Body of pancreas (tissue), 4 donors: ENCODE results near the gene FRMPD4. TPM values are rescaled to one million over a fixed set of nuclear protein-coding genes. Genes with fewer than 3 reads are reported as not detected.

Experiments used
- ATAC-seq: fragments of 150-250 bp; one replicate; pipeline ENCODE4 v1.9.1; 2016
- DNase-seq, 4 donors: peaks; one replicate each; pipeline ENCODE4 v3.0.0-alpha.2; 2019
- H3K27ac ChIP-seq, 4 donors: fragments of 200-600 bp; sonication (generic); 1 replicate in 3 of 4; 2 replicates in 1 of 4; pipeline versions ENCODE4 v1.5.1 to v1.6.1; 2016 to 2019; ENCODE audit warnings: mild to moderate bottlenecking in 1 of 4, mixed read lengths in 1 of 4, moderate library complexity in 1 of 4
- H3K27me3 ChIP-seq, 2 donors: fragments of 200-600 bp; sonication (generic); one replicate each; pipeline ENCODE4 v1.6.0; 2016; ENCODE audit warnings: mild to moderate bottlenecking in 1 of 2
- H3K36me3 ChIP-seq, 2 donors: fragments of 200-600 bp; sonication (generic); replicated peaks in 1 of 2; 2 replicates each; pipeline ENCODE4 v1.5.1; 2016; ENCODE audit warnings: low read depth in 2 of 2; ENCODE audit not compliant: insufficient read depth in 1 of 2
- H3K4me1 ChIP-seq: fragments of 200-600 bp; sonication (generic); one replicate; pipeline ENCODE4 v1.6.0; 2016
- H3K4me3 ChIP-seq, 2 donors: fragments of 200-600 bp; sonication (generic); 1 replicate in 1 of 2; 2 replicates in 1 of 2; pipeline ENCODE4 v1.5.1; 2016 to 2019
- H3K9me3 ChIP-seq, 3 donors: fragments of 200-600 bp; sonication (generic); 1 replicate in 2 of 3; 2 replicates in 1 of 3; pipeline ENCODE4 v1.5.1; 2016
- POLR2A ChIP-seq, 3 donors: fragments of 450-650 bp; IDR thresholded peaks; one replicate each; pipeline ENCODE4 v1.6.1; 2016; ENCODE audit warnings: antibody characterized with exemption in 3 of 3, mild to moderate bottlenecking in 2 of 3
- WGBS, 2 donors: methylation state at CpG; one replicate each; pipeline ENCODE4 v1.1.5; 2017; 5-methylcytosine and 5-hydroxymethylcytosine counted together
- intact Hi-C: fragments of 100-400 bp; cut with DNase I; formaldehyde crosslinking; loops from one replicate; pipeline ENCODE4 v1.15.1; 2023
- total RNA-seq, 2 donors: library from RNA; depleted of rRNA; stranded (reverse); fragments of >200 nt; gene quantifications; one replicate each; pipeline ENCODE4 v1.1.0, GENCODE V29; 2016
- TF ChIP-seq, protein P1 (sequence below), 7 experiments: fragments of 450-650 bp in 4 of 7; fragments of 200-600 bp in 3 of 7; sonication (generic) in 3 of 7; IDR thresholded peaks; one replicate each; pipeline ENCODE4 v1.5.1; 2016 to 2019; ENCODE audit warnings: antibody characterized with exemption in 7 of 7

FRMPD4 gene
- total RNA-seq, 2 donors from 2014 or later: 0.26 TPM; not detected in 1

DNA sequence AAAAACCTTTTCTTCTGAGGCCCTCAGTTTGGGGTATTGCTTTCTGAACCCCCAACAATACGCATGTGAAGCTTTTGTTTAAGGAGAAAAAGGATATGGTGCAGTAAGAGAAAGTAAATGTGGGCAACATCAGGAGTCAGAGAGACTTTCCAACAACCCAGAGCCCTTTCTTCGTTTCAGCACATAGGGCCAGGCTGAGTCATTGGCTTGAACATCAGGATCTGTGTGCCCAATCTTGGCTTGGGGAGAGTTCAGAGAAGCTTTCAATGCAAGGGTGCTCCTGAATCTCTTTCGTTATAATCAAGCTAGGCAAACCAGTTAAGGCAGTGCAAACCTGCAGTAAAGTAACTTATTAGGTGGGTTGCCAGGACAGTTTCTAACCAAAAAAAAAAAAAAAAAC lies 191.2 kb downstream of the FRMPD4 start:
- no peak for ATAC-seq
- Histone ChIP-seq H3K4me3 (no peak overlapping the region), H3K27me3 (no peaks in the 10 kb centered on the region), H3K27ac (no peak overlapping the region), H3K4me1 (no peaks in the 10 kb centered on the region), H3K9me3 (no peaks in the 10 kb centered on the region), H3K36me3 (no peaks in the 10 kb centered on the region)
- no peak for TF ChIP-seq POLR2A (IDR thresholded peaks at IDR 0.05)
- TF ChIP-seq, protein P1, sequence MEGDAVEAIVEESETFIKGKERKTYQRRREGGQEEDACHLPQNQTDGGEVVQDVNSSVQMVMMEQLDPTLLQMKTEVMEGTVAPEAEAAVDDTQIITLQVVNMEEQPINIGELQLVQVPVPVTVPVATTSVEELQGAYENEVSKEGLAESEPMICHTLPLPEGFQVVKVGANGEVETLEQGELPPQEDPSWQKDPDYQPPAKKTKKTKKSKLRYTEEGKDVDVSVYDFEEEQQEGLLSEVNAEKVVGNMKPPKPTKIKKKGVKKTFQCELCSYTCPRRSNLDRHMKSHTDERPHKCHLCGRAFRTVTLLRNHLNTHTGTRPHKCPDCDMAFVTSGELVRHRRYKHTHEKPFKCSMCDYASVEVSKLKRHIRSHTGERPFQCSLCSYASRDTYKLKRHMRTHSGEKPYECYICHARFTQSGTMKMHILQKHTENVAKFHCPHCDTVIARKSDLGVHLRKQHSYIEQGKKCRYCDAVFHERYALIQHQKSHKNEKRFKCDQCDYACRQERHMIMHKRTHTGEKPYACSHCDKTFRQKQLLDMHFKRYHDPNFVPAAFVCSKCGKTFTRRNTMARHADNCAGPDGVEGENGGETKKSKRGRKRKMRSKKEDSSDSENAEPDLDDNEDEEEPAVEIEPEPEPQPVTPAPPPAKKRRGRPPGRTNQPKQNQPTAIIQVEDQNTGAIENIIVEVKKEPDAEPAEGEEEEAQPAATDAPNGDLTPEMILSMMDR (IDR thresholded peaks at IDR 0.05): no peak
- intact Hi-C loops: no loop called here
- no peak for DNase-seq
- 55 to 56% methylated on average over 3 of the region's 3 CpGs for WGBS, 2 donors

DNA sequence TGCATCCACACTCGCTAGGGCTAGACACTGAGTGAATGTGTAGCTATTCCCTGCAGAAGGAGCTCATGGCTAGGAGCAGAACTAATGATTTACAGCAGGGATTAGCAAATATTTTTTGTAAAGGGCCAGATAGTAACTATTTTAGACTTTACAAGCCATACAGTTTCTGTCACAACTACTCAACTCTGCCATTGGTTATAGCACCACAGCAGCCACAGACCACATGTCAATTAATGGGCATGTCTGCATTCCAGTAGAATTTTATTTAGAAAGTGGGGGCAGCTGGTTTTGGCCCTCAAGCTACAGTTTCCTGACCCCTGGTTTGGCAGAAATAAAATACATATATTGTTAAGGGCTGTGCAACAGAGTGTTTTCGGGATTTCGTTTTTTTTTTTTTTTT lies 192.6 kb downstream of the FRMPD4 start:
- intact Hi-C loops: no loop called here
- no peak for TF ChIP-seq POLR2A (IDR thresholded peaks at IDR 0.05)
- ATAC-seq (no peak), DNase-seq (no peak)
- no peaks in the 10 kb centered on the region for H3K36me3 ChIP-seq
- no peak overlapping the region for H3K4me3 ChIP-seq
- H3K27ac ChIP-seq: no peak overlapping the region
- H3K4me1 ChIP-seq: no peaks in the 10 kb centered on the region
- 76 to 83% methylated on average over 3 of the region's 3 CpGs for WGBS, 2 donors
- no peaks in the 10 kb centered on the region for H3K9me3 ChIP-seq
- H3K27me3 ChIP-seq: no peaks in the 10 kb centered on the region

DNA sequence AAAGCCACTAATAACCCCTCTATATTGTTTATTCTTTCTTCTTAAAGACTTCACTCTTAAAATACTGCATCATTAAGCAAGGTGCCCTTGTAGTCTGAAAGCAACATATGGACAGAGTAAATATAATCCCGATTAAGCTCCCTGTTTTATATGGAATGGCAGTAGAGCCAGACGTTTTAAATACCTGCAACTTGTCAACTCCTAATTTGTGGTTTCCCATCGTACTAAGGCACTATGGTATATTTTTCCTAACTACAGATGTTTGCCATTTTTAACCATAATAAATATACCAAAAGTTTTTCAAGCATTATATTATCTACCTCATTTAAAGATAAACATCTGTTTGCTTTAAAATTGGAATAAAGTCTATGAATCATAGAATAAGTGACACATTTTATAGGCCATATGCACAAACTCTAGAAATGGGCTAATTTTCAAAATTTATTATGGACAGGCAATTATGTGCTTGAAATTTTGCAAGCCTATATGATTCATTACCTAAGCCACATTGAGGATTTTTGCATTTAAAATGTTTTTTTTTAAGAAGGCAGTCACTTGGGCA lies 194.6 kb downstream of the FRMPD4 start:
- DNase-seq (no peak), ATAC-seq (no peak)
- intact Hi-C loops: no loop called here
- H3K36me3 ChIP-seq: no peaks in the 10 kb centered on the region
- WGBS, 2 donors: 68 to 69% methylated on average over 3 of the region's 3 CpGs
- H3K27me3 ChIP-seq: no peaks in the 10 kb centered on the region
- H3K4me3 ChIP-seq: no peak overlapping the region
- no peaks in the 10 kb centered on the region for H3K9me3 ChIP-seq
- no peaks in the 10 kb centered on the region for H3K4me1 ChIP-seq
- H3K27ac ChIP-seq: no peak overlapping the region
- TF ChIP-seq, protein P1 (IDR thresholded peaks at IDR 0.05): no peak
- no peak for TF ChIP-seq POLR2A (IDR thresholded peaks at IDR 0.05)

DNA sequence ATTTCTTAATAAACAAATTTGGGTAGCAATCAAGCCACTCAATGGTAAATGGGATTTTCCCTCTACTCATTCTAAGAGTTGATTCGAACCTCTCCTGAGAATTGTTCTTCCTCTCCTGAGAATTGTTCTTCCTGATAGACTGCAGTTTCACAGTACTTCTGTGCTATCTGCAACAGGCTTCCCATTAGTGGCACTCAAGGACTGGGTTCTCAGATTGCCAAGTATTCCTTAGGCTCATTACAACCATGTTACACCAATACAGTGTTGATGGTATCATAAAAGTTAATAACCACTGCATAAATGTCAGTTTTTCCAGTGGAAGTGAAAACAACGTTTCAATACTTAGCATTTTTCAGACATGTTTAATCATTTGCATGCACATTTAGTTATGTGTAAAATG lies 201.6 kb downstream of the FRMPD4 start:
- Histone ChIP-seq H3K4me3 (no peak overlapping the region), H3K9me3 (no peaks in the 10 kb centered on the region), H3K27me3 (no peaks in the 10 kb centered on the region), H3K4me1 (no peaks in the 10 kb centered on the region), H3K36me3 (no peaks in the 10 kb centered on the region), H3K27ac (no peak overlapping the region)
- 34 to 48% methylated on average over 2 of the region's 2 CpGs for WGBS, 2 donors
- no peak for TF ChIP-seq POLR2A (IDR thresholded peaks at IDR 0.05)
- intact Hi-C loops: no loop called here
- ATAC-seq (no peak), DNase-seq (no peak)

DNA sequence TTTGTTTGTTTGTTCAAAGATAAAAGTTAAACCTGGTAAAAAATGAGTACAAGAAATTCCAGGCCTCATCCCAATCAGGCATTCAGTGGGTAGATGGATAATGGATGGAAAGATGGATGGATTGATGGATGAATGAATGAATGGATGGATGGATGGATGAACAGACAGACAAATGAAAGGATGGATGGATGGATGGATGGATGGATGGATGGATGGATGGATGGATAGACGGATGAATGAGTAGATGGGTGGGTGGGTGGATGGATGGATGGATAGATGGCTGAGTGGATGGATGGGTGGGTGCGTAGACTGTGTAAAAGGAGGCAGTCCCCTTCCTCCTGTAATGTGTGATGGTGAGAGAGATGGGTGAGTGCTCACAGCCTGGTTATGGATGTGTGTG lies 206.7 kb downstream of the FRMPD4 start:
- Histone ChIP-seq H3K36me3 (no peaks in the 10 kb centered on the region), H3K27me3 (no peaks in the 10 kb centered on the region), H3K4me1 (no peaks in the 10 kb centered on the region), H3K27ac (no peak overlapping the region), H3K9me3 (no peaks in the 10 kb centered on the region), H3K4me3 (no peak overlapping the region)
- ATAC-seq (no peak), DNase-seq (no peak)
- 56 to 65% methylated on average over 2 of the region's 2 CpGs for WGBS, 2 donors
- intact Hi-C loops: no loop called here
- no peak for TF ChIP-seq POLR2A (IDR thresholded peaks at IDR 0.05)
- TF ChIP-seq, protein P1 (IDR thresholded peaks at IDR 0.05): no peak

DNA sequence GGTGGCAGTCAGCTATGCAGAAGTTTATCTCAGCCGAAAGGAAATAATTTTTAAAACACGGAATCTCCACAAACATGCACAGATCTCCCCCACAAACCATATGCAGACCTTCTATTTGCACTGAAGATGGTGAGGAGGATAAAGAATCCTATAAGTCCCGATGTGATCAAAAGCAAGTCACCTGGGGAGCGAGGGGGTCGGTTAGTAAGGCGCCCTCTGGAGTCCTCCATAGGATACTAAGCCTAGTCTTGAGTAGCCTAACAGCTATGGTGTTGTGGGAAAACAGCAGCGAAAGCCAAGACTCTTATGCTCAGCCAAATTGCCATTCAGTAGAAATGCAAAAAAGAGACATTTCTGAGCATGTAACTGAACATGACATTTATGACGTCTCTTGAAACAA lies 210.9 kb downstream of the FRMPD4 start:
- Histone ChIP-seq H3K27ac (no peak overlapping the region), H3K9me3 (no peaks in the 10 kb centered on the region), H3K4me3 (no peak overlapping the region), H3K36me3 (no peaks in the 10 kb centered on the region), H3K27me3 (no peaks in the 10 kb centered on the region), H3K4me1 (no peaks in the 10 kb centered on the region)
- ATAC-seq (no peak), DNase-seq (no peak)
- intact Hi-C loops: no loop called here
- no peak for TF ChIP-seq POLR2A (IDR thresholded peaks at IDR 0.05)
- TF ChIP-seq, protein P1 (IDR thresholded peaks at IDR 0.05): no peak
- 28 to 43% methylated on average over 8 of the region's 8 CpGs for WGBS, 2 donors
